GM21390 (cell line): ENCODE data around the gene ST3GAL4.

Experiments
- ATAC-seq: cut with Tn5 transposase; IDR thresholded peaks from one replicate; pipeline ENCODE4 v1.9.1; 2021; ENCODE audit not compliant: unreplicated experiment

ST3GAL4 gene

DNA sequence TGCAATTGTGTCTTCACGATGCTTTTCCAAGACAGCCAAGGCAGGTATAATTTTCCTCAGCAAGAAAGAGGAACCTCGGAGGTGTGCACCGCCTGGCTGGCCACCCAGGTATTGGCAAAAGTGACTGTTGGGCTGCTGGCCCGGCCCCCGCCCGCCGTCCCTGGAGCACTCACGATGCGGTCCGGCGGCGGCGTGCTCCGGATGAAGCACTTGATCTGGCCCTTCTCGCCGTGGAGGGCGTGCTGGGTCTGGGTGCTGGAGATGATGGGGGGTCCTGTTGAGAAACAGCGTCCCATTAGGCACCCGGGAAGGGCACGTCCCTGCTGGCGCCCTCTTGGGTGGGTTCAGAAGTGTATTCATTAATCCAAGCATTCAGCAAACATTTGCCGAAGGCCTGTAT lies 84.8 kb downstream of the ST3GAL4 start:
- no peak for ATAC-seq

DNA sequence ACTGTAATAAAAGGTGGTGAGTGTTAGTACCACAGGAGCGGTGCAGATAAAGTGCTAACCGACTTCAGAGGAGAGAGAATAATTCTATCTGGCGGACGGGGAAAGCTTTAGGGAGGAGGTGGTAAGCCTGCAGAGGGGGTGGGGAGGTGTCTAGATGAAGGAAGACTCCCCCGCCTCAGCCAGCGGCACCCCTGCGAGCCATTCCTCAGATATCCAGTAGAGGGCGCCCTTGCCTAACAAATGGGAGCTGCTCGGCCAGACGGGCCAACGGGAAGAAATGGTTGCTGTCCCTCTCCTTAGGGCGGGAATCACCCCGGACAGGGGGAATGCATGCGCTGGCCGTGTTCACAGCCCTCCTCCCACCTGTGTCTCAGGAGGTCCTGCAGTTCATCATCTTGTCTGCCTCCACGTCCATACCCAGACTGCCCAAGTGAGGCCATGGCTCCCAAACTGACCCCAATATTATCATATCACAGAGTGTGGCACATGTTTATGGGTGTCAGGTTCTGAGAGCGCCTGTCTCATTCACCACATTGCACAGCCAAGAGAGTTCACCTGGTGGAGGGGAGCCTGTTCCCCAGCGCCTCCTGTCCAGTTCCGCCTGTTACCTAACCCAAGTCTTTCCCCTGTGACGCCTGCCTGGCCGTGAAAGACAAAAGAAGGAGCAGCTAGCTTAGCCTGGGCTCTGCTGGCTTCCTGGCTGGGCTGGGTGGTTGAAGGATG lies 85.5 kb downstream of the ST3GAL4 start:
- peak; percentile 78 for ATAC-seq

DNA sequence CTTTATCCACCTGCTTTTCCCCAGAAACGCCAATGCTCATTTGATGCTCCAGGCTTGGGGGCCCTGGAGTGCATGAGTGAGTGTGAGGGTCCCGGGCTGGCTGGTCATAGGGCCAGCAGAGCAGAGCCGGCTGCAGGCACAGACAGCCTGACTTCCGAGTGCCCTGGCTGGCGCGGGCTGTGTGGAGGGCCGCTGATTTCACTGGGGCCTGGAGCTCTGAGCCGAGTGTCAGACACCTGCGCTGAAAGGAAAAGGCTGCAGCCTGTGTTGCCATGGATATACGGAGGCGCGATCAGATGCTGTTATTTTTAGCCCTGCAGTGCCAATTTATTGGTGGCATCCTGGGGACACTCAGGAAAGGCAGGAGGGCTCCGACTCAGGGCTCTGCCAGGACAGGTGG lies 87.6 kb downstream of the ST3GAL4 start:
- ATAC-seq: no peak

DNA sequence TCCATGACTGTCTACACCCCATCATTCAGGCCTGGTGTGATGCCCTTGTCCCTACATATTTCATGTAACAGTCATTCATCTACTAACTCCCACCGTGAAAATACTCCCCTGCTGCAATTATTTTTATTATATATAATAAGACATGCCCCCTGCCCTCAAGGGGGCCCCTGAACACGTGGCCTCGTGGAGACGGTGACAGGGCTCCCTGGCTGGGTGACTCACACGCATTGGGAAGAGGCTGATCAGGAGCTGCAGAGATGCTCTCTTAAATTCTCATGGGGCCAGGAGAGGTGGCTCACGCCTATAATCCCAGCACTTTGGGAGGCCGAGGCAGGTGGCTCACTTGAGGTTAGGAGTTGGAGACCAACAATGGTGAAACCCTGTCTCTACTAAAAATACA lies 88.6 kb downstream of the ST3GAL4 start:
- ATAC-seq: no peak

DNA sequence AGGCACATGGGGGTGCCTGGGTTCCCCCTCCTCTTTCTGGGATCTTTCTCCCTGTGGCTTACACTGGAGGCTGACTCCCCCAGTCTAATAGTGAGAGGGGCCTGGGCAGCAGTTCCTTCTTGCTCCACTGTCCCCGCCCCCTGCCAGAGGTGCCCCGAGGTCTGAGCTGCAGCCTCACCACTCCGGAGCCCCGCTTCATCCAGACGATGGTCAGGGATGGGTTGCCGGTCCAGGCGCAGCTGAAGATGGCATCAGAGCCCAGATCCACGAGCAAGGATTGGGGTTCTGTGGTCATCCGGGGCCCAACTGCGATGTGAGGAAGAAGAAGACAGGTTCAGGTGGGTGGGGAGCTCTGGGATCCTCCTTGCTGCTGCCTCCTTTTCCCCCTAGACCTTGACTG lies 91.1 kb downstream of the ST3GAL4 start:
- ATAC-seq: no peak

DNA sequence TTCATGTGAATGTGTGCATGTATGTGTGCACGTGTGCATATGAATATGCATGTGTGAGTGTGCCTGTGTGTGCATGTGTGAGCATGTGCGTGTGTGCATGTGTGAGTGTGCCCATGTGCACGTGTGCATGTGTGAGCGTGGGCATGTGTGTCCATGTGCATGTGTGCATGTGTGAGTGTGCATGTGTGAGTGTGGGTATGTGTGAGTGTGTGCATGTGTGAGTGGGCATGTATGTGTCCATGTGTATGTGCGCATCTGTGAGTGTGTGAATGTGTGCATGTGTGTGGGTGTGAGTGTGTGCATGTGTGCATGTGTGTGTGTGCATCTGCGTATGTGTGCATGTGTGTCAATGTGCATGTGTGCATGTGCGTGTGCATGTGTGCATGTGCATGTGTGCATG lies 94.7 kb downstream of the ST3GAL4 start:
- ATAC-seq: no peak

GRCh38 chr11:126450806-126451205 lies 95.3 kb downstream of the ST3GAL4 start:
- no peak for ATAC-seq

GRCh38 chr11:126451211-126451802 lies 95.8 kb downstream of the ST3GAL4 start:
- no peak for ATAC-seq

GRCh38 chr11:126452241-126453101 lies 97.0 kb downstream of the ST3GAL4 start:
- ATAC-seq: no peak

DNA sequence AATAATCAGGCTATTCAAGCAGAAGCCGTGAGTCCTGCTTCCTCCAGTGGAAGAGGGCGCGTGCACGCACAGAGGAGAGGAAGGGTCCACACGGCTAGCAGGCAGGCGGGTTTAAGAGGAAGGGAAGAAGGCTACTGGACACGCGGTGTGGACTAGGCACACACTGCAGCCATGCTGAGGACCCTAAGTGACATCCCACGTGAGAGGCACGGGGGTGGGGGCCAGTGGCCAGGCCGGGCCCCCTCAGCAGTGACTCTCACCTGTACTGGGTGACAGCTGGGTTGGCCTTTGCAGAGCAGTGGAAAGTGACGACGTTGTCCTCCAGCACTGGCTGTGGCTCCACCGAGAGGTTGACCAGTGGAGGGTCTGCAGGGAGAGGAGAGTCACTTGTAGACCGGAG lies 100.6 kb downstream of the ST3GAL4 start:
- no peak for ATAC-seq

DNA sequence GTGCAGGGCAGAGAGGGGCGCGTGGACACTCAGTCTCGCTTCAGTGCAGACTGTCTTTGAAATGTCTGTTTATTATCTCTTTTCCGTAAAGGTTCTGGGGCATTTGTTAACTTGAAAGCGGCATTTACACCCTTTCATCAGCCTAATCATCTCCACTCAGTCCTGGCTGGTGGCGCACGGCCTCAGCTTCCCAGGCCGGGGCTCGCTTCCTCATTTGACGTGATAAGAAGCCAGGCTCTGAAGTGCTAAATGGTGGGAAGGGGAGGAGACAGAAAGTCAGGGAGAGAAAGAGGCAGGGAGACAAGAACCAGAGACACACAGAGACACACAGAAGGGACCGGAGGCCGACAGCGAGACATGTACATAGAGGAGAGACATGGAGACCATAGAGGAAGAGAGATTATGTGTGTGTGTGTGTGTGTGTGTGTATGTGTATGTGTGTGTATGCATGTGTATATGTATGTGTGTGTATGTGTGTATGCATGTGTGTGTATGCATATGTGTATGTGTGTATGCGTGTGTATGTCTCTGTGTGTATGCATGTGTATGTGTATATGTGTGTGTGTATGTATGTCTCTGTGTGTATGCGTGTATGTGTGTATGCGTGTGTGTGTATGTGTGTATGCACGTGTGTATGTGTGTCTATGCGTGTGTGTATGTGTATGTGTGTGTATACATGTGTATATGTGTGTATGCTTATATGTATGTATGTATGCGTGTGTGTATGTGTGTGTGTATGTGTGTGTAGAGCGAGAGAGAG lies 101.5 kb downstream of the ST3GAL4 start:
- no peak for ATAC-seq

GRCh38 chr11:126457817-126458216 lies 102.3 kb downstream of the ST3GAL4 start:
- ATAC-seq: no peak

DNA sequence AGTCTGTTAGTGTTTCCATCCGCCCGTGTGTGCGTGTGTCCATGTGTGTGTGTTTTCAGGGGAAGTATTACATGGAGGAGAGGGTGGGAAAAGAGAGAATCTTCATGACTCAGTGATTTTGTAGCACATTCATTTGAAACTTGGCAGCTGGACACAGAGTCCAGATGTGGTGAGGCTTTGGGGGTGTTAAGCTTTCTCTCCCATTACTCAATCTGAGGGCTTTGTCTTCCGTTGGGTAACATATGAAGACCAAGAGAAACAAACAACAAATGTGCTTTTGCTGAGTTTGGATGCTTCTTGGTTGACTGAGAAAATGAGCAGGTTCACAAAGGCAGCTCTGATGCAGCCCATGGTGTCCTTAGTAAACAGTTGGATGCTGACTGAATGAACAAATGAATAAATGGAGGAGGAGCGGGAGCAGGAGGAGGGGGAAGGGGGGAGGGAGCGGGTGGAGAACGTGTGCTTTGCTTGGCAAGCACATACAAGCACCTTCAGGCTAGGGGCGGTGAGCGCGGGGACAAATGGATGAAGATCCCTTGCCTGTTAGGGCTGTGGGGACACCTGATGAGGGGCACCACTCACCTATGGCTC lies 104.3 kb downstream of the ST3GAL4 start:
- no peak for ATAC-seq

- ATAC-seq: no peak
These were observed 105.1 kb downstream of the ST3GAL4 start for GRCh38 chr11:126460417-126461095.

GRCh38 chr11:126461096-126461440 lies 105.6 kb downstream of the ST3GAL4 start:
- no peak for ATAC-seq

- ATAC-seq: no peak
These were observed 106.5 kb downstream of the ST3GAL4 start for GRCh38 chr11:126461996-126462395.

- ATAC-seq: no peak
These were observed 106.9 kb downstream of the ST3GAL4 start for GRCh38 chr11:126462422-126462821.
